GM08714 (cell line): ENCODE results near the gene PIGN.
"Not testable (repeated sequence)": the region's sequence is repeated elsewhere in the genome, so short reads cannot be mapped to it uniquely, and the experiment has no call there.

Source experiments
- H3K4me3 ChIP-seq: fragments of 200-500 bp; sonication (Bioruptor generic); 2 replicates; pipeline ENCODE4 v1.5.1; 2014; ENCODE audit warnings: mild to moderate bottlenecking, low read length, inconsistent platforms
- ZNF274 ChIP-seq: IDR thresholded peaks from 2 replicates; pipeline ENCODE4 v1.6.1; 2012; ENCODE audit warnings: mild to moderate bottlenecking, low read depth, low read length

The PIGN gene

GRCh38 chr18:62198259-62198658, 11.4 kb upstream of the PIGN start:
- H3K4me3 ChIP-seq: no peak overlapping the region
- no peak for TF ChIP-seq ZNF274

- H3K4me3 ChIP-seq: no peak overlapping the region
- TF ChIP-seq ZNF274: no peak
Observed at GRCh38 chr18:62196980-62197379, 10.1 kb upstream of the PIGN start.

GRCh38 chr18:62196079-62196478, 9.2 kb upstream of the PIGN start:
- TF ChIP-seq ZNF274: no peak
- H3K4me3 ChIP-seq: no peak overlapping the region

- no peak for TF ChIP-seq ZNF274
- peak overlapping the region; percentile 82; the same call in 1 of the 2 replicates for H3K4me3 ChIP-seq
Observed at GRCh38 chr18:62189208-62189607, 2.4 kb upstream of the PIGN start.

GRCh38 chr18:62187543-62188510, 971 bp upstream of the PIGN start:
- TF ChIP-seq ZNF274: no peak
- peak overlapping the region; percentile 82 for H3K4me3 ChIP-seq

- TF ChIP-seq ZNF274: no peak
- H3K4me3 ChIP-seq: peak overlapping the region; percentile 93
Observed at GRCh38 chr18:62186499-62186773, 420 bp downstream of the PIGN start.

GRCh38 chr18:62183578-62184195, 3.2 kb downstream of the PIGN start:
- TF ChIP-seq ZNF274: no peak
- H3K4me3 ChIP-seq: no peak overlapping the region

GRCh38 chr18:62182220-62182619, 4.6 kb downstream of the PIGN start:
- no peak for TF ChIP-seq ZNF274
- H3K4me3 ChIP-seq: no peak overlapping the region

GRCh38 chr18:62179213-62179612, 7.6 kb downstream of the PIGN start:
- no peak for TF ChIP-seq ZNF274
- H3K4me3 ChIP-seq: no peak overlapping the region

- TF ChIP-seq ZNF274: no peak
- H3K4me3 ChIP-seq: no peak overlapping the region
Observed at GRCh38 chr18:62177271-62177670, 9.6 kb downstream of the PIGN start.

GRCh38 chr18:62175521-62175920, 11.3 kb downstream of the PIGN start:
- no peak overlapping the region for H3K4me3 ChIP-seq
- TF ChIP-seq ZNF274: no peak

GRCh38 chr18:62172298-62172697, 14.6 kb downstream of the PIGN start:
- no peak overlapping the region for H3K4me3 ChIP-seq
- no peak for TF ChIP-seq ZNF274

GRCh38 chr18:62170857-62171256, 16.0 kb downstream of the PIGN start:
- TF ChIP-seq ZNF274: no peak
- no peak overlapping the region for H3K4me3 ChIP-seq

GRCh38 chr18:62166524-62166923, 20.3 kb downstream of the PIGN start:
- H3K4me3 ChIP-seq: not testable (repeated sequence)

- TF ChIP-seq ZNF274: no peak
- no peak overlapping the region for H3K4me3 ChIP-seq
Observed at GRCh38 chr18:62165583-62165982, 21.3 kb downstream of the PIGN start.
